H1 (cell line): ENCODE results near the gene PCNX1.

Experiments used
- BACH1 ChIP-seq: IDR thresholded peaks from 2 replicates; pipeline ENCODE4 v1.6.1; 2012; ENCODE audit warnings: low read length, improper control_type of control experiment
- CEBPB ChIP-seq: IDR thresholded peaks from 2 replicates; pipeline ENCODE4 v1.6.1; 2012; ENCODE audit warnings: low read depth, low read length
- CREB1 ChIP-seq: IDR thresholded peaks from 2 replicates; pipeline ENCODE4 v1.6.1; 2012; ENCODE audit warnings: inconsistent platforms
- CTCF ChIP-seq, 3 experiments: IDR thresholded peaks; 1 replicate in 2 of 3; 2 replicates in 1 of 3; pipeline versions ENCODE4 v1.5.1 to v1.6.1; 2011; ENCODE audit warnings: low read length in 3 of 3, mild to moderate bottlenecking in 3 of 3, inconsistent platforms in 2 of 3, low read depth in 1 of 3, moderate library complexity in 1 of 3; ENCODE audit not compliant: insufficient read depth in 1 of 3; ENCODE audit errors: control extremely low read depth in 1 of 3
- FOSL1 ChIP-seq: IDR thresholded peaks from 2 replicates; pipeline ENCODE4 v1.6.1; 2011; ENCODE audit warnings: mild to moderate bottlenecking, low read depth, low read length, moderate library complexity; ENCODE audit not compliant: insufficient read depth
- RBBP5 ChIP-seq: IDR thresholded peaks from 2 replicates; pipeline ENCODE4 v1.7.1; 2012; ENCODE audit warnings: low read depth, mild to moderate bottlenecking, inconsistent platforms, low read length, moderate library complexity, borderline replicate concordance
- RFX5 ChIP-seq: IDR thresholded peaks from 2 replicates; pipeline ENCODE4 v1.6.1; 2011; ENCODE audit warnings: low read depth, low read length, improper control_type of control experiment, borderline replicate concordance
- TBP ChIP-seq: IDR thresholded peaks from 2 replicates; pipeline ENCODE4 v1.6.1; 2011; ENCODE audit warnings: low read depth, low read length, improper control_type of control experiment
- ZNF274 ChIP-seq: IDR thresholded peaks from 2 replicates; pipeline ENCODE4 v1.7.0; 2012; ENCODE audit warnings: low read length, borderline replicate concordance; ENCODE audit errors: extremely low read depth
- TF ChIP-seq, protein P1 (sequence below): fragments of 300-600 bp; sonication (generic); IDR thresholded peaks from 2 replicates; pipeline ENCODE4 v1.7.1; 2012; ENCODE audit warnings: low read length, moderate library complexity, mild to moderate bottlenecking, inconsistent platforms; ENCODE audit not compliant: insufficient replicate concordance

- no peak for TF ChIP-seq RBBP5
- TF ChIP-seq BACH1: no peak
- TF ChIP-seq RFX5: no peak
- TF ChIP-seq CTCF (IDR thresholded peaks at IDR 0.05; ENCODE audit: control extremely low read depth in 1 of 3, insufficient read depth in 1 of 3, low read depth in 1 of 3, low read length in 3 of 3): no peak
- TF ChIP-seq, protein P1, sequence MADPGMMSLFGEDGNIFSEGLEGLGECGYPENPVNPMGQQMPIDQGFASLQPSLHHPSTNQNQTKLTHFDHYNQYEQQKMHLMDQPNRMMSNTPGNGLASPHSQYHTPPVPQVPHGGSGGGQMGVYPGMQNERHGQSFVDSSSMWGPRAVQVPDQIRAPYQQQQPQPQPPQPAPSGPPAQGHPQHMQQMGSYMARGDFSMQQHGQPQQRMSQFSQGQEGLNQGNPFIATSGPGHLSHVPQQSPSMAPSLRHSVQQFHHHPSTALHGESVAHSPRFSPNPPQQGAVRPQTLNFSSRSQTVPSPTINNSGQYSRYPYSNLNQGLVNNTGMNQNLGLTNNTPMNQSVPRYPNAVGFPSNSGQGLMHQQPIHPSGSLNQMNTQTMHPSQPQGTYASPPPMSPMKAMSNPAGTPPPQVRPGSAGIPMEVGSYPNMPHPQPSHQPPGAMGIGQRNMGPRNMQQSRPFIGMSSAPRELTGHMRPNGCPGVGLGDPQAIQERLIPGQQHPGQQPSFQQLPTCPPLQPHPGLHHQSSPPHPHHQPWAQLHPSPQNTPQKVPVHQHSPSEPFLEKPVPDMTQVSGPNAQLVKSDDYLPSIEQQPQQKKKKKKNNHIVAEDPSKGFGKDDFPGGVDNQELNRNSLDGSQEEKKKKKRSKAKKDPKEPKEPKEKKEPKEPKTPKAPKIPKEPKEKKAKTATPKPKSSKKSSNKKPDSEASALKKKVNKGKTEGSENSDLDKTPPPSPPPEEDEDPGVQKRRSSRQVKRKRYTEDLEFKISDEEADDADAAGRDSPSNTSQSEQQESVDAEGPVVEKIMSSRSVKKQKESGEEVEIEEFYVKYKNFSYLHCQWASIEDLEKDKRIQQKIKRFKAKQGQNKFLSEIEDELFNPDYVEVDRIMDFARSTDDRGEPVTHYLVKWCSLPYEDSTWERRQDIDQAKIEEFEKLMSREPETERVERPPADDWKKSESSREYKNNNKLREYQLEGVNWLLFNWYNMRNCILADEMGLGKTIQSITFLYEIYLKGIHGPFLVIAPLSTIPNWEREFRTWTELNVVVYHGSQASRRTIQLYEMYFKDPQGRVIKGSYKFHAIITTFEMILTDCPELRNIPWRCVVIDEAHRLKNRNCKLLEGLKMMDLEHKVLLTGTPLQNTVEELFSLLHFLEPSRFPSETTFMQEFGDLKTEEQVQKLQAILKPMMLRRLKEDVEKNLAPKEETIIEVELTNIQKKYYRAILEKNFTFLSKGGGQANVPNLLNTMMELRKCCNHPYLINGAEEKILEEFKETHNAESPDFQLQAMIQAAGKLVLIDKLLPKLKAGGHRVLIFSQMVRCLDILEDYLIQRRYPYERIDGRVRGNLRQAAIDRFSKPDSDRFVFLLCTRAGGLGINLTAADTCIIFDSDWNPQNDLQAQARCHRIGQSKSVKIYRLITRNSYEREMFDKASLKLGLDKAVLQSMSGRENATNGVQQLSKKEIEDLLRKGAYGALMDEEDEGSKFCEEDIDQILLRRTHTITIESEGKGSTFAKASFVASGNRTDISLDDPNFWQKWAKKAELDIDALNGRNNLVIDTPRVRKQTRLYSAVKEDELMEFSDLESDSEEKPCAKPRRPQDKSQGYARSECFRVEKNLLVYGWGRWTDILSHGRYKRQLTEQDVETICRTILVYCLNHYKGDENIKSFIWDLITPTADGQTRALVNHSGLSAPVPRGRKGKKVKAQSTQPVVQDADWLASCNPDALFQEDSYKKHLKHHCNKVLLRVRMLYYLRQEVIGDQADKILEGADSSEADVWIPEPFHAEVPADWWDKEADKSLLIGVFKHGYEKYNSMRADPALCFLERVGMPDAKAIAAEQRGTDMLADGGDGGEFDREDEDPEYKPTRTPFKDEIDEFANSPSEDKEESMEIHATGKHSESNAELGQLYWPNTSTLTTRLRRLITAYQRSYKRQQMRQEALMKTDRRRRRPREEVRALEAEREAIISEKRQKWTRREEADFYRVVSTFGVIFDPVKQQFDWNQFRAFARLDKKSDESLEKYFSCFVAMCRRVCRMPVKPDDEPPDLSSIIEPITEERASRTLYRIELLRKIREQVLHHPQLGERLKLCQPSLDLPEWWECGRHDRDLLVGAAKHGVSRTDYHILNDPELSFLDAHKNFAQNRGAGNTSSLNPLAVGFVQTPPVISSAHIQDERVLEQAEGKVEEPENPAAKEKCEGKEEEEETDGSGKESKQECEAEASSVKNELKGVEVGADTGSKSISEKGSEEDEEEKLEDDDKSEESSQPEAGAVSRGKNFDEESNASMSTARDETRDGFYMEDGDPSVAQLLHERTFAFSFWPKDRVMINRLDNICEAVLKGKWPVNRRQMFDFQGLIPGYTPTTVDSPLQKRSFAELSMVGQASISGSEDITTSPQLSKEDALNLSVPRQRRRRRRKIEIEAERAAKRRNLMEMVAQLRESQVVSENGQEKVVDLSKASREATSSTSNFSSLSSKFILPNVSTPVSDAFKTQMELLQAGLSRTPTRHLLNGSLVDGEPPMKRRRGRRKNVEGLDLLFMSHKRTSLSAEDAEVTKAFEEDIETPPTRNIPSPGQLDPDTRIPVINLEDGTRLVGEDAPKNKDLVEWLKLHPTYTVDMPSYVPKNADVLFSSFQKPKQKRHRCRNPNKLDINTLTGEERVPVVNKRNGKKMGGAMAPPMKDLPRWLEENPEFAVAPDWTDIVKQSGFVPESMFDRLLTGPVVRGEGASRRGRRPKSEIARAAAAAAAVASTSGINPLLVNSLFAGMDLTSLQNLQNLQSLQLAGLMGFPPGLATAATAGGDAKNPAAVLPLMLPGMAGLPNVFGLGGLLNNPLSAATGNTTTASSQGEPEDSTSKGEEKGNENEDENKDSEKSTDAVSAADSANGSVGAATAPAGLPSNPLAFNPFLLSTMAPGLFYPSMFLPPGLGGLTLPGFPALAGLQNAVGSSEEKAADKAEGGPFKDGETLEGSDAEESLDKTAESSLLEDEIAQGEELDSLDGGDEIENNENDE: no peak
- no peak for TF ChIP-seq CREB1
- TF ChIP-seq CEBPB: no peak
- no peak for TF ChIP-seq FOSL1
- no peak for TF ChIP-seq ZNF274
- TF ChIP-seq TBP: no peak
Measured at GRCh38 chr14:70893858-70894291, 13.4 kb upstream of the PCNX1 start.
